ENCODE measurements around the gene DNAJB11. TPM values are rescaled to one million over a fixed set of nuclear protein-coding genes. Genes with fewer than 3 reads are reported as not detected.

DNAJB11 gene
- total RNA-seq = 46.5 and 68.8 TPM in 2 replicates

GRCh38 chr3:186570096-186570940 is at the start of gene DNAJB11:
TSS of gene DNAJB11 (plus strand) at chr3:186570720. CDS start at chr3:186570898, 178 bp downstream.

GRCh38 chr3:186544281-186544680 is 26.2 kb upstream of the DNAJB11 start, which contains the start of gene CRYGS:
TSS of gene CRYGS (minus strand) at chr3:186544380. CDS start at chr3:186544326, 54 bp downstream.

GRCh38 chr3:186567072-186567921 is 3.2 kb upstream of the DNAJB11 start, which contains the start of gene TBCCD1:
TSS of gene TBCCD1 (minus strand) at chr3:186567339. CDS start at chr3:186564329, 3,010 bp downstream.

DNA sequence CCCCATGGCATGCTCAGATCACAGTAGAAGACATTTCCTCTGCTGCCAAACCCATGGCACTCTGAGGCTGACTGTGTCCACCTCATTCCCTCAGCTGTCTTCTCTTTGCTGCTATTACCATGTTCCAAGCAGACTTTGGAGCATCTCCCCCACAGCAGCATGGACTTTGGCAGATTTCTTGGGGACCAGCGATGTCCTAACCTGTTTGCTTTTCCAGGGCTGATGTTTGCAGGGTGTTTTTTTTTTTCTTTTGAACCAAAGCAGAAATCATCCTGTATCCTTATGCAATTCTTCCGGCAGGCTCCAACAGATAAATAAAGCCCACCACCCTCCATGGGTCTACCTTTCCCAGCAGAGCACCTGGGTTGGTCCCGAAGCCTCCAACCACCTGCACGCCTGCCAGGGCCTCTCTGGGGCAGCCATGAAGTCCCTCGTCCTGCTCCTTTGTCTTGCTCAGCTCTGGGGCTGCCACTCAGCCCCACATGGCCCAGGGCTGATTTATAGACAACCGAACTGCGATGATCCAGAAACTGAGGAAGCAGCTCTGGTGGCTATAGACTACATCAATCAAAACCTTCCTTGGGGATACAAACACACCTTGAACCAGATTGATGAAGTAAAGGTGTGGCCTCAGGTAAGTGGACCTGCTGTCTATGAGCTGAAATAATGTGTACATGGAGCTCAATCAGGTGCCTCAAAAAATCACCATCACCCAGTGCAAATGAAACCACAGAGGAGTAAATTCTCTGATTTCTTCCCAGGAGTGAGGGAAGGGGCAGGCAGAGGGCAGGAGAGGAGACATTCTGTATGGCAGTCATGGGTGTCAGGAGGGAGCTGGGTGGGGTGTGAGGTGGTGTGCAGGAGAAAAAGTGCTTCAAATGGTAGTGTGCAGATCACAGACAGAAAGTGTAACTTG is 42.5 kb downstream of the DNAJB11 start, which contains the start of gene AHSG:
Gene AHSG, plus strand, starts transcription at position 340 of the 916 bp plus-strand sequence. Its CDS starts 82 bp downstream, at position 422.

Other genes with a start within 250 kb of the DNAJB11 start
- gene DGKG, start 208.5 kb upstream of the DNAJB11 start, total RNA-seq = 0.16 and 0.94 TPM in 2 replicates
- gene CRYGS, start 26.3 kb upstream of the DNAJB11 start, total RNA-seq = 0.49 and 2.4 TPM in 2 replicates
- gene TBCCD1, start 3.4 kb upstream of the DNAJB11 start, total RNA-seq = 14.4 and 19.6 TPM in 2 replicates
- gene AHSG, start 42.3 kb downstream of the DNAJB11 start, total RNA-seq = not detected in 2 replicates
- not detected in 2 replicates for gene FETUB, start 69.7 kb downstream of the DNAJB11 start, total RNA-seq
- not detected in 2 replicates for gene HRG, start 95.3 kb downstream of the DNAJB11 start, total RNA-seq
- gene KNG1, start 146.6 kb downstream of the DNAJB11 start, total RNA-seq = not detected in 2 replicates
- 344 and 803 TPM in 2 replicates for gene EIF4A2, start 212.9 kb downstream of the DNAJB11 start, total RNA-seq
- 19.2 and 20.6 TPM in 2 replicates for gene RFC4, start 235.8 kb downstream of the DNAJB11 start, total RNA-seq

Data from bladder microvascular endothelial cell (primary cell).